ENCODE data around the gene LTB4R2. TPM values are rescaled to one million over a fixed set of nuclear protein-coding genes. Genes with fewer than 3 reads are reported as not detected.

Gene LTB4R2
- total RNA-seq, 4 donors from 2014 or later: 2.0 to 11.9 (median 6.4) TPM

GRCh38 chr14:24325963-24326362, 16.0 kb downstream of the LTB4R2 start:
- TF ChIP-seq CTCF (IDR thresholded peaks at IDR 0.05; ENCODE audit: low read depth): no peak

DNA sequence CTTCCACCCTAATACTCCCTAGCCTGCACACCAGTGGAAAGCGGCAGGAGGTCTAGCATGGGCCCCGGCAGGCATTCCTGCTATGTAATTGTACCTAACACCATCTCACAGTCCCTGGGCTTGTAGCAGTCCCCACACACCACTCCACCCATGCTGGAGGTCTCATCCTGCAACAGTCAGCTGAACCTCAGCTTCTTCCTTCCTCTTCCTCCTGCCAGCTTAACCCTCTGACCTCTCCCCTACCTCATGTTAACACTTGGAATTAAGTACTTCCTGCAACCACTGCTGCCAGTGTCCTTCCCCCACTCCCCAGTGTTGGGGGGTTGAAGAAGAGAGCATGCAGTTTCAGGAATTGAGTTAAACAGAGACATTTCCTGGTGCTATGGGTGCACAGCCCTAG, 17.4 kb downstream of the LTB4R2 start:
- TF ChIP-seq CTCF (IDR thresholded peaks at IDR 0.05; ENCODE audit: low read depth): no peak

GRCh38 chr14:24329073-24329663, 19.2 kb downstream of the LTB4R2 start:
- no peak for TF ChIP-seq CTCF (IDR thresholded peaks at IDR 0.05; ENCODE audit: low read depth)

GRCh38 chr14:24329736-24330135, 19.8 kb downstream of the LTB4R2 start:
- no peak for TF ChIP-seq CTCF (IDR thresholded peaks at IDR 0.05; ENCODE audit: low read depth)

DNA sequence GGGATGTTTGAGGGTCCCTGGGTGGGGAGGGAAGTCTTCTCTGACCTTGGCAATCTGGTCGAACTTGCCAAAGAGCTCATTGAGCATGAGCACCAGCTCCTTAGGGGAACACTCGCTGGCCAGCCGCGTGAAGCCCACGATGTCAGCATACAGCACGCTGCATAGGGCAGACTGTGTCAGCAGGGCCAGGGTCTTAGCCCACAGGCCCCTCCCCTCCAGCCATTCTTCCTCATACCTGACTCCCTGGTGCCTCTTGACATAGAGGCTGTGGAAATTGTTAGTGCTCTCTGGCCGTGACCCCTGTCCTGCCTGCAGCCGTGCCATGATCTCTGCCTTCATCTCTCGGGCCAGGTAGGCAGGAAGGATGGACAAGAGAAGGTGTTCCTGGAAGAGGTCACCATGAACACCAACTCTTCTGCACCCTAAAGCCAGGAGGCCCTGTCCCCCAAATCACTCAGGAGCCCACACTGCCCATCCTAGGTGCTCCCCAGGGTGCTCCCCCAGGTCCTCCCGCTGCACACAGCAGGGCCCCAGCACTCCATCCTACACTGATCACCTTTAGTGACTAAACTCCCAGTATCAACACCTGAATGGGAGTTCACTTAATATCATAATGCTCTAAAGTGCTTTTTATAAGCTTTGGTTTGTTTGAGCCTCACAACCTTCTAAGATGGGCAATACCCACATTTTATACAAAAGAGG, 21.2 kb downstream of the LTB4R2 start:
- TF ChIP-seq CTCF (IDR thresholded peaks at IDR 0.05; ENCODE audit: low read depth): no peak

DNA sequence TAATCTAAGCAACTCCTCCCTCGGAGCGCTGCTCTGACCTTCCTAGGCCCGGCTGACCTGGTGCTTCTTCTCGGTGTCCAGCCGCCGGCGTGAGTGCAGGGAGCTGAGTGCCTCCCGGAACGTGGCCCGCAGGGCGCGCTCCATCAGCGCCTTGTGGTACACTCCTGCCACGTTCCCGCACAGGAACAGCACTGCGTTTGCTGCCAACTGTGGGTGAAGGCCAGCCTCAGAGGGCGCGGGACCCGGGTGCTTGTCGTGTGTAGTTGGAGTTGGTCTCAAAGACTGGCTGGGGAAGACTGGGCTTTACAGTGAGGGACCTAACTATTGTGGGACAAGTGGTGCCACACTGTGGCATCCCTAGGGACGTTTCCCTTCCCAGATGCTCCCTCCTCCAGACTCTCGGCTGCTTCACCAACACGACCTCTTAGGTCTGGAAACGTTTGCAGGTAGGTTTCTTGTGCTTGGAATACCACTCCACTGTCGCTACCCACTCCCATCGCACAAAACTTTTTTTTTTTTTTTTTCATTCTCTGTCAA, 21.9 kb downstream of the LTB4R2 start:
- no peak for TF ChIP-seq CTCF (IDR thresholded peaks at IDR 0.05; ENCODE audit: low read depth)

- TF ChIP-seq CTCF (IDR thresholded peaks at IDR 0.05; ENCODE audit: low read depth): no peak
Observed at GRCh38 chr14:24332268-24332993, 22.5 kb downstream of the LTB4R2 start.
